K562 (cell line): ENCODE measurements around the gene KLHL24. TPM values are rescaled to one million over a fixed set of nuclear protein-coding genes. Genes with fewer than 3 reads are reported as not detected.

Experiments used
- ATAC-seq: fragments of 200-7000 bp; cut with Tn5 transposase; 3 replicates; pipeline ENCODE4 v1.9.1; 2020; ENCODE audit warnings: moderate library complexity
- BruUV-seq: library from RNA; stranded (reverse); fragments of 400-500 nt; replicated peaks from 2 replicates; lab custom pipeline; 2021; lab: Mats Ljungman, UMichigan
- CTCF ChIA-PET: fragments of 300-600 bp; formaldehyde crosslinking; extraction: SDS; loops from one replicate; lab custom pipeline; 2021; ENCODE audit warnings: low intra/inter-chr PET ratio; lab: Yijun Ruan, JAX
- POLR2A ChIA-PET: fragments of 300-600, 350-650 bp; sonication (Branson Sonifier 250); formaldehyde crosslinking; extraction: SDS; loops from one replicate; lab custom pipeline; 2021; ENCODE audit warnings: antibody characterized with exemption, inconsistent platforms; lab: Yijun Ruan, JAX
- DNase-seq, 4 experiments: peaks; one replicate each; pipeline versions ENCODE4 v3.0.0 to v3.0.0-alpha.2; 2011 to 2018; ENCODE audit warnings: low spot score in 3 of 4, mixed read lengths in 3 of 4; ENCODE audit errors: extremely low read depth in 1 of 4
- FAIRE-seq: peaks from 2 replicates; lab custom pipeline; 2011; peaks lifted over from hg19 to GRCh38; lab: Jason Lieb, UNC
- H2AFZ ChIP-seq: 2 replicates; pipeline ENCODE4 v1.6.0; 2011; ENCODE audit warnings: low read depth, low read length, control low read depth, inconsistent platforms
- H3K27ac ChIP-seq: fragments of 200-600 bp; 3 replicates; pipeline ENCODE4 v1.8.0; 2011; ENCODE audit warnings: low read depth, mild to moderate bottlenecking, control low read depth, inconsistent platforms, low read length, moderate library complexity, mixed read lengths; ENCODE audit errors: extremely low read depth
- H3K27me3 ChIP-seq, 2 experiments: fragments of 300-600 bp in 1 of 2; 2 replicates in 1 of 2; 3 replicates in 1 of 2; pipeline versions ENCODE4 v1.6.0 to v1.8.0; 2011; ENCODE audit warnings: inconsistent platforms in 2 of 2, low read length in 2 of 2, mild to moderate bottlenecking in 1 of 2, mixed read lengths in 1 of 2, moderate library complexity in 1 of 2; ENCODE audit not compliant: control insufficient read depth in 2 of 2, insufficient read depth in 2 of 2
- H3K36me3 ChIP-seq: fragments of 300-600 bp; 3 replicates; pipeline ENCODE4 v1.8.0; 2011; ENCODE audit warnings: mild to moderate bottlenecking, low read length, inconsistent platforms; ENCODE audit not compliant: control insufficient read depth, insufficient read depth
- H3K4me1 ChIP-seq, 2 experiments: fragments of 200-600 bp in 1 of 2; replicated peaks in 1 of 2; 2 replicates in 1 of 2; 3 replicates in 1 of 2; pipeline versions ENCODE4 v1.5.1 to v1.8.0; 2011; ENCODE audit warnings: inconsistent platforms in 2 of 2, low read length in 2 of 2, mild to moderate bottlenecking in 1 of 2, mixed read lengths in 1 of 2, moderate library complexity in 1 of 2; ENCODE audit not compliant: control insufficient read depth in 2 of 2, insufficient read depth in 2 of 2
- H3K4me2 ChIP-seq: 2 replicates; pipeline ENCODE4 v1.6.1; 2011; ENCODE audit warnings: low read length, control low read depth, inconsistent platforms, mixed read lengths; ENCODE audit not compliant: insufficient read depth
- H3K4me3 ChIP-seq: fragments of 200-600 bp; sonication (generic), shearing (Covaris generic); 2 replicates; pipeline ENCODE4 v1.5.1; 2016; ENCODE audit warnings: control low read depth, inconsistent platforms
- H3K79me2 ChIP-seq: fragments of 200-600 bp; 3 replicates; pipeline ENCODE4 v1.8.0; 2011; ENCODE audit warnings: low read length, inconsistent platforms; ENCODE audit not compliant: control insufficient read depth, insufficient read depth
- H3K9ac ChIP-seq, 2 experiments: 2 replicates each; pipeline versions ENCODE4 v1.6.0 to v1.6.1; 2011; ENCODE audit warnings: low read depth in 2 of 2, low read length in 2 of 2, control low read depth in 1 of 2, inconsistent platforms in 1 of 2, mild to moderate bottlenecking in 1 of 2, mixed read lengths in 1 of 2; ENCODE audit not compliant: insufficient read depth in 1 of 2
- H3K9me1 ChIP-seq: one replicate; pipeline ENCODE4 v1.6.0; 2011; ENCODE audit warnings: inconsistent platforms, mild to moderate bottlenecking, low read length, moderate library complexity; ENCODE audit not compliant: control insufficient read depth, insufficient read depth
- H3K9me3 ChIP-seq: replicated peaks from 2 replicates; pipeline ENCODE4 v1.5.1; 2011; ENCODE audit warnings: low read depth, low read length, inconsistent platforms; ENCODE audit not compliant: control insufficient read depth, insufficient read depth
- H4K20me1 ChIP-seq: replicated peaks from 2 replicates; pipeline ENCODE4 v1.6.1; 2011; ENCODE audit warnings: low read length, inconsistent platforms, mixed read lengths; ENCODE audit not compliant: control insufficient read depth, insufficient read depth
- CAMTA2 ChIP-seq: fragments of 250-450 bp; sonication (Bioruptor Pico); conservative IDR thresholded peaks from 2 replicates; pipeline ENCODE4 v1.5.1; 2022
- CEBPB ChIP-seq: fragments of 450-650 bp; IDR thresholded peaks from 2 replicates; pipeline ENCODE4 v1.6.1; 2016; ENCODE audit warnings: missing genetic modification characterization, missing compliant biosample characterization
- EHMT2 ChIP-seq: fragments of 450-650 bp; IDR thresholded peaks from 2 replicates; pipeline ENCODE4 v1.6.1; 2018; ENCODE audit warnings: antibody characterized with exemption
- ELK1 ChIP-seq: sonication (generic); formaldehyde crosslinking; IDR thresholded peaks from 2 replicates; pipeline ENCODE4 v1.8.1; 2022; ENCODE audit warnings: missing genetic modification reagents
- FOSL1 ChIP-seq: fragments of 200-800 bp; sonication (Bioruptor generic); conservative IDR thresholded peaks from 2 replicates; pipeline ENCODE4 v1.6.1; 2016; ENCODE audit warnings: missing genetic modification characterization, missing compliant biosample characterization
- FOXA3 ChIP-seq, 2 experiments: fragments of 450-650 bp in 1 of 2; sonication (generic) in 1 of 2; formaldehyde crosslinking; IDR thresholded peaks in 1 of 2; conservative IDR thresholded peaks in 1 of 2; 2 replicates each; pipeline versions ENCODE4 v1.4.0 to v1.8.0; 2020 to 2022; ENCODE audit warnings: mild to moderate bottlenecking in 2 of 2, missing genetic modification reagents in 1 of 2
- NCOA2 ChIP-seq, 2 experiments: fragments of 450-650 bp; IDR thresholded peaks; 2 replicates each; pipeline ENCODE4 v1.6.1; 2018; ENCODE audit warnings: mild to moderate bottlenecking in 2 of 2, moderate library complexity in 1 of 2; ENCODE audit not compliant: partially characterized antibody in 2 of 2
- NFIC ChIP-seq: fragments of 450-650 bp; IDR thresholded peaks from 2 replicates; pipeline ENCODE4 v1.6.1; 2017; ENCODE audit warnings: mild to moderate bottlenecking, inconsistent platforms
- SIX5 ChIP-seq, 2 experiments: IDR thresholded peaks; 2 replicates each; pipeline ENCODE4 v1.6.1; 2011; ENCODE audit warnings: low read length in 2 of 2, borderline replicate concordance in 1 of 2, low read depth in 1 of 2, mild to moderate bottlenecking in 1 of 2, moderate library complexity in 1 of 2; ENCODE audit not compliant: insufficient read depth in 1 of 2
- TRIM28 ChIP-seq: fragments of 450-650 bp; IDR thresholded peaks from 2 replicates; pipeline ENCODE4 v1.6.1; 2017
- ZNF165 ChIP-seq: fragments of 250-450 bp; sonication (Bioruptor Pico); IDR thresholded peaks from 2 replicates; pipeline ENCODE4 v1.4.0; 2020; ENCODE audit warnings: borderline replicate concordance
- ZNF347 ChIP-seq: fragments of 450-650 bp; formaldehyde crosslinking; IDR thresholded peaks from 2 replicates; pipeline ENCODE4 v1.4.0; 2020; ENCODE audit warnings: low read depth, mild to moderate bottlenecking, moderate library complexity
- ZNF707 ChIP-seq: fragments of 250-450 bp; sonication (Bioruptor Pico); conservative IDR thresholded peaks from 2 replicates; pipeline ENCODE4 v1.8.0; 2022; ENCODE audit warnings: inconsistent platforms, mild to moderate bottlenecking, moderate library complexity
- WGBS: fragments of 100-300 bp; shearing (Covaris generic); methylation state at CpG from one replicate; pipeline ENCODE4 v1.1.6; 2016; ENCODE audit warnings: low coverage, mixed read lengths; ENCODE audit not compliant: insufficient coverage; ENCODE audit errors: missing lambda C conversion rate; 5-methylcytosine and 5-hydroxymethylcytosine counted together
- in situ Hi-C: fragments of 300-500 bp; cut with MboI; formaldehyde crosslinking; loops from 4 replicates; pipeline ENCODE4 v1.15.0; 2018; ENCODE audit warnings: inconsistent platforms, mixed read lengths
- intact Hi-C: fragments of 100-400 bp; cut with micrococcal nuclease; formaldehyde crosslinking; loops from 2 replicates; pipeline ENCODE4 v1.14.2; 2022
- polyA plus RNA-seq, 8 experiments: library from polyadenylated mRNA; depleted of rRNA in 4 of 8; stranded (reverse) in 5 of 8; unstranded in 3 of 8; fragments of >200 nt; fragmentation: Nextera tagmentation in 2 of 8; fragmentation: Illumina TruSeq in 1 of 8; extraction: Ambion mirVana in 2 of 8; extraction: Trizol in 1 of 8; gene quantifications; 2 replicates each; pipeline versions ENCODE4 v1.2.1 to v1.2.3, GENCODE V29; 2011 to 2014; ENCODE audit warnings: inconsistent platforms in 1 of 8, missing spikeins in 1 of 8
- total RNA-seq, 7 experiments: library from RNA; depleted of rRNA in 6 of 7; stranded (reverse); fragments of >200 nt in 6 of 7; fragmentation: Illumina TruSeq in 2 of 7; extraction: Trizol in 2 of 7; gene quantifications; 2 replicates each; pipeline versions ENCODE4 v1.2.1 to v1.2.3, GENCODE V29; 2011 to 2021; ENCODE audit warnings: low replicate concordance in 1 of 7

Gene KLHL24
- total and polyA plus RNA-seq, 9 of the 15 experiments (the other 6 are each of a cell fraction or from before 2014, with no cell fraction given) = 3.3 to 21.2 (median 14.2) TPM

DNA sequence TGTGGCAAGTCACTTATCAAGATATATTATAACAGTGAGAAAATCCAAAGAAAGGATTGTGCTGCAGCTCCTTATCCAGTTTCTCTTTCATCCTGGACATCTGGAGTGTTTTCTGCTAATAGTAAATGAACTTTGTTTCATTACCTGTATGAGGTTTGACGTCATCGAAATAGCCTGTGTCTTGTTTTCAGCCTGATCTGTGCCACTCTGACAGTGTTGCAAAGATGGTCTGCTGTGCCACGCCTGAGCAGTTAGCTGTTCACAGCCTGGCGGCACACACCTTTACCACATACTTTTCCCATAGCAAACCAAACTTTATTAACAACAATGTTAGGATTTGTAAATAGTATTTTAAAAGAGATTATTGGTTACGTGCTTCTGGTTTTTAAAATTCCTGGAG is 96.2 kb downstream of the KLHL24 start:
- ATAC-seq (no peak), FAIRE-seq (no peak), DNase-seq (no peak)
- no peaks in the 10 kb centered on the region for H3K4me1 ChIP-seq
- 93% methylated on average over 5 of the region's 5 CpGs for WGBS
- no peaks in the 10 kb centered on the region for H4K20me1 ChIP-seq
- CTCF ChIA-PET = no interaction called here
- H3K27ac ChIP-seq = no peak overlapping the region
- H3K9ac ChIP-seq = no peak overlapping the region
- H2AFZ ChIP-seq = no peak overlapping the region
- no peaks in the 10 kb centered on the region for H3K9me1 ChIP-seq
- intact Hi-C loops (no loop called here), in situ Hi-C loops (no loop called here)
- no peak for TF ChIP-seq ZNF347
- no peak for TF ChIP-seq SIX5 (IDR thresholded peaks at IDR 0.05; ENCODE audit: borderline replicate concordance in 1 of 2, insufficient read depth in 1 of 2, low read depth in 1 of 2, low read length in 2 of 2)
- no peak for TF ChIP-seq ZNF707 (CRISPR knock-in tag)
- TF ChIP-seq FOXA3 (CRISPR knock-in tag; conservative IDR thresholded peaks at IDR 0.05 in 1 of 2, IDR thresholded peaks at IDR 0.05 in 1 of 2) = no peak
- TF ChIP-seq ZNF165 (CRISPR knock-in tag) = no peak
- TF ChIP-seq TRIM28 = no peak
- no peak for TF ChIP-seq FOSL1 (tag)
- no peak for TF ChIP-seq NFIC
- TF ChIP-seq EHMT2 = no peak
- TF ChIP-seq NCOA2 (IDR thresholded peaks at IDR 0.05; ENCODE audit: partially characterized antibody in 2 of 2) = no peak
- no peak for TF ChIP-seq ELK1
- TF ChIP-seq CAMTA2 (CRISPR knock-in tag) = no peak
- TF ChIP-seq CEBPB (tag) = no peak
- H3K4me3 ChIP-seq = no peak overlapping the region
- POLR2A ChIA-PET = no interaction called here
- no peak overlapping the region for H3K4me2 ChIP-seq
- H3K79me2 ChIP-seq = no peaks in the 10 kb centered on the region
- no TSS peak for BruUV-seq
- no peaks in the 10 kb centered on the region for H3K27me3 ChIP-seq
- H3K9me3 ChIP-seq = no peaks in the 10 kb centered on the region
- peaks cover 75% of the 10 kb centered on the region for H3K36me3 ChIP-seq
